SIG-M5 (cell line): Measurements from ENCODE around the gene CDH13.

Experiments
- DNase-seq: peaks from one replicate; lab custom pipeline; 2025; lab: John Stamatoyannopoulos, UW

The CDH13 gene

GRCh38 chr16:83682868-83683235 is 1056.1 kb downstream of the CDH13 start:
- DNase-seq: no peak

- no peak for DNase-seq
Measured at GRCh38 chr16:83685615-83686165, 1058.9 kb downstream of the CDH13 start.

GRCh38 chr16:83686726-83687125 is 1060.0 kb downstream of the CDH13 start:
- DNase-seq: no peak

- no peak for DNase-seq
Measured at GRCh38 chr16:83689385-83689831, 1062.6 kb downstream of the CDH13 start.

GRCh38 chr16:83692224-83692623 is 1065.5 kb downstream of the CDH13 start:
- no peak for DNase-seq

- no peak for DNase-seq
Measured at GRCh38 chr16:83698964-83699363, 1072.2 kb downstream of the CDH13 start.

- no peak for DNase-seq
Measured at GRCh38 chr16:83699817-83700216, 1073.0 kb downstream of the CDH13 start.

GRCh38 chr16:83700918-83701317 is 1074.1 kb downstream of the CDH13 start:
- no peak for DNase-seq

GRCh38 chr16:83701494-83701893 is 1074.7 kb downstream of the CDH13 start:
- no peak for DNase-seq

GRCh38 chr16:83704656-83705055 is 1077.9 kb downstream of the CDH13 start:
- DNase-seq: no peak

- DNase-seq: no peak
Measured at GRCh38 chr16:83705856-83706255, 1079.1 kb downstream of the CDH13 start.

GRCh38 chr16:83706394-83706793 is 1079.6 kb downstream of the CDH13 start:
- no peak for DNase-seq

- DNase-seq: no peak
Measured at GRCh38 chr16:83711069-83711468, 1084.3 kb downstream of the CDH13 start.

GRCh38 chr16:83713597-83713996 is 1086.8 kb downstream of the CDH13 start:
- no peak for DNase-seq

GRCh38 chr16:83714286-83714685 is 1087.5 kb downstream of the CDH13 start:
- DNase-seq: no peak

- DNase-seq: no peak
Measured at GRCh38 chr16:83715217-83715920, 1088.6 kb downstream of the CDH13 start.

GRCh38 chr16:83717308-83717707 is 1090.5 kb downstream of the CDH13 start:
- no peak for DNase-seq

GRCh38 chr16:83717814-83718213 is 1091.0 kb downstream of the CDH13 start:
- no peak for DNase-seq

GRCh38 chr16:83720213-83720612 is 1093.4 kb downstream of the CDH13 start:
- no peak for DNase-seq

- DNase-seq: no peak
Measured at GRCh38 chr16:83720981-83721380, 1094.2 kb downstream of the CDH13 start.

- DNase-seq: no peak
Measured at GRCh38 chr16:83721676-83722075, 1094.9 kb downstream of the CDH13 start.

- no peak for DNase-seq
Measured at GRCh38 chr16:83722456-83723183, 1095.9 kb downstream of the CDH13 start.

- no peak for DNase-seq
Measured at GRCh38 chr16:83723244-83723643, 1096.5 kb downstream of the CDH13 start.
